H1 (cell line): ENCODE data around the gene RPP14. TPM values are rescaled to one million over a fixed set of nuclear protein-coding genes. Genes with fewer than 3 reads are reported as not detected.

ENCODE experiments used
- BACH1 ChIP-seq: IDR thresholded peaks from 2 replicates; pipeline ENCODE4 v1.6.1; 2012; ENCODE audit warnings: low read length, improper control_type of control experiment
- CHD2 ChIP-seq: IDR thresholded peaks from 2 replicates; pipeline ENCODE4 v1.6.1; 2012; ENCODE audit warnings: low read length, improper control_type of control experiment
- MAFK ChIP-seq: IDR thresholded peaks from 2 replicates; pipeline ENCODE4 v1.6.1; 2012; ENCODE audit warnings: low read depth, mild to moderate bottlenecking, improper control_type of control experiment, low read length
- MAX ChIP-seq: IDR thresholded peaks from 2 replicates; pipeline ENCODE4 v1.6.1; 2012; ENCODE audit warnings: inconsistent platforms
- SP4 ChIP-seq: IDR thresholded peaks from 2 replicates; pipeline ENCODE4 v1.6.1; 2012; ENCODE audit warnings: low read length, inconsistent platforms
- TEAD4 ChIP-seq: IDR thresholded peaks from 2 replicates; pipeline ENCODE4 v1.6.1; 2012; ENCODE audit warnings: low read depth, low read length, inconsistent platforms, mixed read lengths
- polyA plus RNA-seq, 7 experiments: library from polyadenylated mRNA; depleted of rRNA in 3 of 7; stranded (reverse) in 5 of 7; unstranded in 2 of 7; fragments of >200 nt in 5 of 7; fragments of 200-250 nt in 2 of 7; gene quantifications; 1 replicate in 5 of 7; 2 replicates in 1 of 7; 4 replicates in 1 of 7; pipeline versions ENCODE4 v1.2.1 to v1.2.3, GENCODE V29; 2011 to 2013; ENCODE audit warnings: missing spikeins in 2 of 7, mixed read lengths in 2 of 7
- total RNA-seq: library from RNA; stranded (reverse); fragmentation: NEBNext Ultra II Directional; extraction: Animal tissue kit (Norgen Biotek cat#: 25700); gene quantifications from 2 replicates; pipeline ENCODE4 v1.2.1, GENCODE V29; 2021

RPP14 gene
- total and polyA plus RNA-seq, 2 of the 8 experiments (the other 6 are each of a cell fraction or from before 2014, with no cell fraction given), result 11.7 to 23.4 TPM

GRCh38 chr3:58329150-58329921 lies 23.3 kb downstream of the RPP14 start (continued):
- TF ChIP-seq MAX, result no peak
- TF ChIP-seq SP4, result no peak
- TF ChIP-seq CHD2, result no peak
- TF ChIP-seq MAFK, result no peak
- TF ChIP-seq BACH1, result no peak
- TF ChIP-seq TEAD4, result no peak
